ENCODE measurements around the gene AGR3. TPM values are rescaled to one million over a fixed set of nuclear protein-coding genes. Genes with fewer than 3 reads are reported as not detected.
A peak's percentile ranks its signal among the peaks of the same experiment; 100 is the strongest.

AGR3 gene
- total RNA-seq, 1 experiment from 2014 or later, result not detected

DNA sequence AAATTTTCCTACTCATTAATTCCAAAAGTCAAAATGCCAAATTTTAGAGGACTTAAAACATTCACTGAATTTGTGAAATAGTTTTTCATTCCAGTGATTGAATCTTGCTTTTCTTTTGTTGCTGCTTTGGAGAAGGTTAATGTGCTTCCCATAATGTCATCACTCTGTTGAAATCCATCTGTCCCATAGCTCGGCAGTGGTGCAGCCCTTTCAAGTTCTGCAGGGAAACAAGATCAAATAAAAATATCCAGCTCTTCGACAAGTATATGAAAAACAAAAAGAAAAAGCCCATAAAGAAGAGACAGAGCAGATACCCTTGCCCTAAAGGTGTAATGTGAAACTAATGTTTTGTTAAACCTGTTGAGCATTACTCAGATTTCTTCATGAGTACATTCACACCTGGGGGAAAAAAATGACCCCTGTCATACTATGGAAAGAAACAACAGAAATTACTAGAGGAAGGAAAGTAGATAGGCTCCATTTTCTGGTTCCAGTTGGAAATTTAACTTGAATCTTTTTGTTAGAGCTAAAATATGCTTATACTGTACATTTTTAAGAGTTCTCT lies 35.1 kb downstream of the AGR3 start:
- H3K27me3 Mint-ChIP-seq (ENCODE audit: insufficient read depth, unreplicated experiment), result no peaks in the 10 kb centered on the region
- no peaks in the 10 kb centered on the region for H3K9me3 Mint-ChIP-seq (ENCODE audit: unreplicated experiment)
- H3K27ac Mint-ChIP-seq (ENCODE audit: low read depth, unreplicated experiment), result no peak overlapping the region
- POLR2A ChIA-PET, result interaction anchor here (0.7 to 1.1 kb wide), 3 partner anchors 17 to 1612 kb away, joined by 3 to 4 read pairs (median 3); no protein-coding TSS in a partner anchor
- intact Hi-C loops (cut with micrococcal nuclease), result no loop called here
- peak; percentile 6 for DNase-seq (ENCODE audit: unreplicated experiment)
- peaks cover 10% of the 10 kb centered on the region for H3K4me1 Mint-ChIP-seq (ENCODE audit: insufficient read depth, unreplicated experiment)
- CTCF ChIA-PET, result interaction anchor here (0.6 to 1.0 kb wide), 2 partner anchors 21 to 45 kb away, joined by 3 read pairs; no protein-coding TSS in a partner anchor
- BruUV-seq (replicated peaks), result no TSS peak
- peaks cover 6% of the 10 kb centered on the region for H3K36me3 Mint-ChIP-seq (ENCODE audit: insufficient read depth, unreplicated experiment)
- no peak overlapping the region for H3K4me3 Mint-ChIP-seq (ENCODE audit: unreplicated experiment)
- no peak for TF ChIP-seq CTCF (IDR thresholded peaks at IDR 0.05; ENCODE audit: unreplicated experiment)

GRCh38 chr7:16845746-16846145 lies 36.0 kb downstream of the AGR3 start:
- ChIA-PET POLR2A (interaction anchor here (0.9 kb wide), 1 partner anchor 30 kb away, joined by 3 read pairs; no protein-coding TSS in a partner anchor), CTCF (no interaction called here)
- no peak overlapping the region for H3K4me3 Mint-ChIP-seq (ENCODE audit: unreplicated experiment)

GRCh38 chr7:16841681-16842080 lies 40.1 kb downstream of the AGR3 start:
- peaks cover 6% of the 10 kb centered on the region for H3K4me1 Mint-ChIP-seq (ENCODE audit: insufficient read depth, unreplicated experiment)
- intact Hi-C loops (cut with micrococcal nuclease), result no loop called here
- ChIA-PET POLR2A (no interaction called here), CTCF (interaction anchor here (1.3 kb wide), 1 partner anchor 32 kb away, joined by 3 read pairs; no protein-coding TSS in a partner anchor)
- no peak for TF ChIP-seq CTCF (IDR thresholded peaks at IDR 0.05; ENCODE audit: unreplicated experiment)
- no peak for DNase-seq (ENCODE audit: unreplicated experiment)
- no peak overlapping the region for H3K4me3 Mint-ChIP-seq (ENCODE audit: unreplicated experiment)
- no TSS peak for BruUV-seq (replicated peaks)
- no peaks in the 10 kb centered on the region for H3K27me3 Mint-ChIP-seq (ENCODE audit: insufficient read depth, unreplicated experiment)
- H3K9me3 Mint-ChIP-seq (ENCODE audit: unreplicated experiment), result no peaks in the 10 kb centered on the region
- H3K36me3 Mint-ChIP-seq (ENCODE audit: insufficient read depth, unreplicated experiment), result peaks cover 6% of the 10 kb centered on the region
- no peak overlapping the region for H3K27ac Mint-ChIP-seq (ENCODE audit: low read depth, unreplicated experiment)

More at GRCh38 chr7:16845746-16846145, 36.0 kb downstream of the AGR3 start:
- H3K27me3 Mint-ChIP-seq (ENCODE audit: insufficient read depth, unreplicated experiment), result no peaks in the 10 kb centered on the region
- intact Hi-C loops (cut with micrococcal nuclease), result no loop called here
- no peaks in the 10 kb centered on the region for H3K9me3 Mint-ChIP-seq (ENCODE audit: unreplicated experiment)
- peaks cover 10% of the 10 kb centered on the region for H3K4me1 Mint-ChIP-seq (ENCODE audit: insufficient read depth, unreplicated experiment)
- no peak overlapping the region for H3K27ac Mint-ChIP-seq (ENCODE audit: low read depth, unreplicated experiment)
- H3K36me3 Mint-ChIP-seq (ENCODE audit: insufficient read depth, unreplicated experiment), result peaks cover 6% of the 10 kb centered on the region
- no peak for DNase-seq (ENCODE audit: unreplicated experiment)
- no TSS peak for BruUV-seq (replicated peaks)
- no peak for TF ChIP-seq CTCF (IDR thresholded peaks at IDR 0.05; ENCODE audit: unreplicated experiment)

DNA sequence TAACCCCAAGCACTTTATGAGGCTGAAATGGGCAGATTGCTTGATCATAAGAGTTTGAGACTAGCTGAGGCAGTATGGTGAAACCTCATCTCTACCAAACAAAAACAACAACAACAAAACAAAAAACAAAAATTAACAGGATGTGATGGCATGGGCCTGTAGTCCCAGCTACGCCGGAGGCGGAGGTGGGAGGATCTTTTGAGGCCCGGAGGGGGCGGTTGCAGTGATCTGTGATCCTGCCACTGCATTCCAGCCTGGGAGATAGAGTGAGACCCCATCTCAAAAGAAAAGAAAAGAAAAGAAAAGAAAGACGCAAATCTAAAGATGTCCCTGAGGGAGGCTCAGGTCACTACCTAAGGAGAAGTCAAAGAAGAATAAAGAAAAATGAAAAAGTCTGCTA lies 41.7 kb downstream of the AGR3 start:
- Mint-ChIP-seq H3K36me3 (ENCODE audit: insufficient read depth, unreplicated experiment) (peaks cover under 1% of the 10 kb centered on the region), H3K27me3 (ENCODE audit: insufficient read depth, unreplicated experiment) (no peaks in the 10 kb centered on the region), H3K27ac (ENCODE audit: low read depth, unreplicated experiment) (no peak overlapping the region), H3K4me3 (ENCODE audit: unreplicated experiment) (no peak overlapping the region), H3K9me3 (ENCODE audit: unreplicated experiment) (no peaks in the 10 kb centered on the region), H3K4me1 (ENCODE audit: insufficient read depth, unreplicated experiment) (no peaks in the 10 kb centered on the region)
- TF ChIP-seq CTCF (IDR thresholded peaks at IDR 0.05; ENCODE audit: unreplicated experiment), result no peak
- BruUV-seq (replicated peaks), result no TSS peak
- ChIA-PET POLR2A (interaction anchor here (0.6 kb wide), 1 partner anchor 14 kb away, joined by 3 read pairs; no protein-coding TSS in a partner anchor), CTCF (interaction anchor here (1.1 to 1.2 kb wide), 2 partner anchors 20 to 30 kb away, joined by 3 read pairs; no protein-coding TSS in a partner anchor)
- DNase-seq (ENCODE audit: unreplicated experiment), result no peak
- intact Hi-C loops (cut with micrococcal nuclease), result no loop called here

Measured in MCF 10A (cell line).